GM18907 (cell line): ENCODE measurements around the gene SHF.

Experiments
- ATAC-seq: cut with Tn5 transposase; IDR thresholded peaks from one replicate; pipeline ENCODE4 v1.9.1; 2021; ENCODE audit warnings: mild to moderate bottlenecking, moderate library complexity; ENCODE audit not compliant: unreplicated experiment

The SHF gene

GRCh38 chr15:45199136-45199810, 11.5 kb upstream of the SHF start:
- ATAC-seq: peak; percentile 20

DNA sequence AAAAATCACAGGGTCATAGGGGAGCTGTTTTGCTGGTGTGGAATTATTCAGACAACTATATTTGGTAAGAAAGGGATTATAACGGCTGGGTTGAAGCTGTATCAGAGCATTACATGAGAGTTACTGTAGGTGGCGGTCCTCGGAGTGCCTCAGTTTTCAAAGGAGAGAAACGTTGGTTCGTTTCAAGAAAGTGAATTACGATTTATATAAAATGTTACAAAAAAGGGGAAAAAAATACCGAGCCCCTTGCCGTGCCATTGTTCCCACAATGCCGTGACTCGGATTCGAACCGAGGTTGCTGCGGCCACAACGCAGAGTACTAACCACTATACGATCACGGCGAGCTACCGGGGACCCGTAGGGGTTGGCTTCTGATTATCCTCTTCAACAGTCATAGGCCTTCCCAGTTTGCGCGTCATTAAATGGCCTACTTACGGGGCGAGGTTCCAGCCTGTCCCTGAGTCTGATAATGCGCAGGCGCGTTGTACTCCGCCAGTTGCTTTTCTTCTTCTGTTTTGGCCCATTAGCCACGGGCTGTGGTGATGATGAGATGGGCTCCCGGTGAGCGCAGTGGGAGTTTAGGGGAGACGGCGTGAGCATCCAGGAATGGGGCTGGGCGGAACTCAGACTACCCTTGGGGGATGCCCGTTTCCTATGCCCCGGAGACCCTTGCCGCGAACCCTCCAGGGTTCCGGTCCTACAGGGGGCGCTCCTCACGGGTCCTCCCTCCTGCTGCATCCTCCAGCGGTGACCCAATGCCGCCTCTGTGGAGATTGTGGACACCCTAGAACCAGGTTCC, 10.8 kb upstream of the SHF start:
- ATAC-seq: peak; percentile 71

GRCh38 chr15:45197512-45197911, 9.7 kb upstream of the SHF start:
- no peak for ATAC-seq

- no peak for ATAC-seq
These were observed 230 bp downstream of the SHF start for GRCh38 chr15:45187578-45187893.

GRCh38 chr15:45186771-45187577, 792 bp downstream of the SHF start:
- no peak for ATAC-seq

GRCh38 chr15:45185903-45186770, 1.6 kb downstream of the SHF start:
- ATAC-seq: no peak

DNA sequence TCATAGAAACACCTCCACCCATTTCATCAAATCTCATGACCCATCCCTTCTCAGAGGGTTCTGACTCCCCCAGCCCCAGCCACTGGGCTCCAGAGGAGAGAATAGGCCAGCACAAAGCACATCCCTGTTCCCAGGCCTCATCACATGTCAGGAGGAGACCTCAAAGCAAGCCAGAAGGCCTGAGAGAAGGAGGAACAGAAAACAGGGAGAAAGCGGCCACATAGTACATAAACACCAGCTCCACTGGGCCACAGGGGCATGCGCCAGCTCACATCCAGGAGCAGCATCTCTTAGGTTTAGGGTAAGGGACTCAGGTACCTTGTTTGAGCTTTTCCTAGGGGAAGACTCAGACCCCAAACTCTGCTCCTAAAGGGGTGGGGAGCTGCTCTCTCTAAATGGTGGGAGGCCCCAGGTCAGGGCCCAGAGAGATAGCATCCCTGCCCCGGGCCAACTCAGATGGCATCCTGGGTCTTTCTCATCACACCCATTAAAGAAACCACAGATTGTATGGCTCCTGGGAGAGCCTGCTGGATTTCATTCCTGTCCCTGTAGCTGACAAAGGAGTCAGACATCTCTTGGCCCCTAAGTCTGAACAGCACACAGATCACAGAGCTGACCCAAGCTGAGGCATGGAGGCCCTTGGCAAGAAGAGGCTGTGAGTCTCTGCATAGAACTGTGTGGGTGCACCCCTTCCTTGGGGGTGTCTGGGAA, 2.5 kb downstream of the SHF start:
- ATAC-seq: no peak

- ATAC-seq: no peak
These were observed 3.2 kb downstream of the SHF start for GRCh38 chr15:45184562-45185041.

DNA sequence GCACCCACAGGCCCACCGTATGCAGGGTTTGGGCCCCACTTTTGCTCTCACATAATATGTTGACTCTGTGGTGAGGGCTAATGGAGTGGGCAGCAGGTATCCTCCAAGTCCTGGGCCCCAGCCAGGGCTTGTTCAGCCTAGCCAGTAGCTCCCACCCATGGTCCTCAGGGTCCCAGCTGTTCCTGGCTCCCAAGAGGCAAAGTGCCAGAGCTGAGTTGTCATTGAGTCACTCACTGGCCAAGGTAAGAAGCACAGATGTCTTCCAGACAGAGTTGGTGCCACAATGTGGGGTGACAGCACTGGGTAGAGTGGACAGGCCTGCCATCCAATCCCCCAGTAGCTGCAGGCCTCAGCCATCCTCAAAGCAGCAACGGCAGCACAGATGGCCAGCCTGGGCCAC, 4.3 kb downstream of the SHF start:
- ATAC-seq: no peak

DNA sequence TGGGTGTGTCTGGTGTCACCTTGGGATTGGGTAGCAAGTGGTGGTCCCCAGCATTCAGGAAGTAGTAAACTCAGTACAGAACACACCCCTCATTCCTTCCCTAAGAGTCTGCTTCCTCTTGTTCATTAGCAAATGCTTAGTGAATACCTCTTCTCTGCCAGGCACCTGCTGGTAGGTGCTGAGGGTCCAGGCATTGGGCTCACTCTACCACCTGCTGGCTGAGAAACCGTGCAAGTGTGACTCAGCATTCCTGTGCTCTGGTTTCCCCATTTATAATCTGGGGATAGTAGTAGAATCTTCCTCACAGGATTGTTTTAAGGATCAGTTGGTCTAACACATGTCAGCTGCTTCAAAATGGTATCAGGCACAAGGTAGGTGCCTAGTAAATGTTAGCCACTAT, 4.8 kb downstream of the SHF start:
- no peak for ATAC-seq

- ATAC-seq: no peak
These were observed 6.1 kb downstream of the SHF start for GRCh38 chr15:45181491-45182285.

DNA sequence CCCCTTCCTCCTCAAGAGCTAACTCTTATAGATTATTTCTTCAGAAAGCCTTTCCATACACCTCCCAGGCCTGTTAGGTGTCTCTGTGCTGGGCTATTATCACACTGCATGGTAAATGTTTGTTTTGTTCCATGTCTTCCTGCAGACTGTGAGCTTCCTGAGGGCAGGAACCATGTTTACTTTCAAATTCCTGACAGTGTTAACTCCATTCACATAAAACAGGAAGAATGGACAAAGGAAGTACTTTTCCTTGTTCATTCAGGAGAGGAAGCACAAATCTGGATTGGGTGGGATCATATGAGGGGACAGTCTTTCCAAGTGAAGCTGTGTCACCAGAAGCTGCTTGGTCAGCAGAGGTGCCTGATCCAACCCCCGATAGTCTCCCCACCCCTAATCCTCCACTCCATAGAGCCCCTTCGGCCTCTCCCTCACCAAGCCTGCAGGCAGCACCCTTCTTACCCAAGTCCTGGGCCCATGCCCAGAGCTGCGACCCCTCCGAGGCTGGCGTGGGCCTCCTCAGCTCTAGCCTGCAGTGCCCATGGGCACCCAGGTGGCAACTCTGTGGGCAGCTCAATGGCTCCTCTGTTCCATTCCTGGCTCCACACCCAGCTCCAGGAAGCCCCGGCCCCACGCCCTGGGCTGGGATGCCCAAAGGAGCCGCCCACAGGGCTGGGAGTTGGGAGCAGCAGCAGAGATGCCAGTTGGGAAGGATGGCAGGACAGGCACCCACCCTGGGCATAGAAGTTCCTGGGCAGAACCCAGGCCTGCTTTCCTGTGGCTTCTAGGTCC, 6.9 kb downstream of the SHF start:
- no peak for ATAC-seq

DNA sequence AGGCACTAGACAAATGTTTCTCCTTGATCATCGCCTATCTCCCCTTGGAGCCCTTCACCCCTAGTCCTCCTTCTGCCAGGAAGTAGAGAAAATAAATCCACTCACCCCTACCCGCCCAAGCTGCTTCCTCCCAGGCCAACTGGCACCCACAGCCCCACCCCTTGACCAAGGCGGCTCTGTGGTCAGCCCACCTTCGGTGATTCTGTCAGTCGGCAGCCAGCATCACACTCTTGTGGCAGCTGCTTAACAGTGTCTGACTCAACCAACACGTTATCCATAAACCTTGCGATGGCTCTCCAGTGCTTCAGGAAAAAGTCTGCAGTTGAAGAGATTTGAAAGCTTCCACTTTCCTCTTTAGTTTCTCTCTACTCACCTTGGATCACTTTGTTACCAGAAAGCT, 7.6 kb downstream of the SHF start:
- peak; percentile 59 for ATAC-seq

GRCh38 chr15:45179221-45179985, 8.4 kb downstream of the SHF start:
- ATAC-seq: no peak

- no peak for ATAC-seq
These were observed 10.5 kb downstream of the SHF start for GRCh38 chr15:45177285-45177684.

DNA sequence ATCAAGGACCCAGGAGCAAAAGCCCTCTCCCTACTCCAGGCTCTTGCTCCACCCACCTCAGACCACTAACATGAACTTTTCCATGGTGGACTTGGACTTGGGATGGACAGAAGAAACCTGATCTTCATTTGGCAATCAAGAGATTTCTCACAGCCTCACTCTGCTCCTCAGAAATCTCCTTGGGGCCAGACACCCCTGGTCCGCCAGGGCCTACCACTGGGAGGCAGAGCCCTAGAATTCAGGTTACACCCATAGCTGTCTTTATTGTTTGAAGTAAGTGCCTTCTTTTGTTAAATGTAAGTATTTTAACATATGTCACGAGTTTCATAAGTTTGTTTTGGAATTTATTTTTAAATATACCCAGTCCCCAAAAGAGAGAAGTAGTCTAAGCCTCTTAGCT, 13.2 kb downstream of the SHF start:
- ATAC-seq: no peak

GRCh38 chr15:45174069-45174468, 13.7 kb downstream of the SHF start:
- ATAC-seq: no peak

DNA sequence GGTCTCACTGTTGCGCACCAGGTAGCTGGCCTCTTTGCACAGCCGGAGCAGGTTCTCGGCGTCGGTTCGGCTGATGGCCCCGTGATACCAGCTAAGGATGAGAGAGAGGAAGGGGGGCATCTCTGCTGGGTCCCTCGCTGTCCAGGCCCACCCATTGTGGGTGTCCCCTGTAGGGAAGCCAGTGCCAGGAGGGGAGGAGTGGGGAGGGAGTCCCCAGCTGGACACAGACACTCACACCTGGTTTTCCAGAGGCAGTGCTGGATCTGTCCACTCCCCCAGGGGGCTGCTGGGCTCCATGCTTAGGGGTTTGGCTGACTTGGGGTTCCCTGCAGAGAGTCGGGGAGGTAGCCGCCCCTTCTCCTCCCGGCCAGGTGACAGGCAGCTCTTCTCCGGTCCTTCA, 15.9 kb downstream of the SHF start:
- no peak for ATAC-seq
